Omental fat pad (tissue), 4 donors: Measurements from ENCODE around the gene SUPT3H. TPM values are rescaled to one million over a fixed set of nuclear protein-coding genes. Genes with fewer than 3 reads are reported as not detected.

Experiments
- ATAC-seq: fragments of 150-250 bp; one replicate; pipeline ENCODE4 v1.9.1; 2016; ENCODE audit warnings: mild to moderate bottlenecking, moderate library complexity; ENCODE audit not compliant: low FRiP score
- DNase-seq: peaks from one replicate; pipeline ENCODE4 v3.0.0-alpha.2; 2019; ENCODE audit warnings: low spot score
- CTCF ChIP-seq, 3 donors: fragments of 450-650 bp; IDR thresholded peaks; one replicate each; pipeline ENCODE4 v1.5.1; 2016 to 2017; ENCODE audit warnings: antibody characterized with exemption in 3 of 3, mild to moderate bottlenecking in 3 of 3, moderate library complexity in 2 of 3
- total RNA-seq, 4 donors: library from RNA; depleted of rRNA; stranded (reverse); fragments of >200 nt; gene quantifications; one replicate each; pipeline ENCODE4 v1.1.0, GENCODE V29; 2016

Gene SUPT3H
- total RNA-seq, 4 donors from 2014 or later, result 2.2 to 8.4 (median 5.2) TPM

DNA sequence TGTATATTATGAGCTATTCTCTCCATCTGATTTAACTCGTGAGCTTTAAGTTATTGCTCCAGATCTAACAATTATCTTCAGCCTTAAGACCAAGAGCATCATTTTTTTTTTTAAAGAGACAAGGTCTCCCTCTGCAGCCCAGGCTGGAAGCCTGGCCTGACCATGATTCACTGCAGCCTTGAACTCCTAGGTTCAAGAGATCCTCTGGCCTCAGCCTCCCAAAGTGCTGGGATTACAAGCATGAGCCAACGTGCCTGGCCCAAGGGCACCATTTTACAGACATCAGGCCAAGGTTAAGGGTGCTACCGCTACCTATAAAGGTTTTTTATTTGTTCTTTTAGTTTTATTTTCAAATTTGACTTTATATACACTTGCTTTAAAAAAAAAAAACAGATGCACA is 2.3 kb downstream of the SUPT3H start:
- no peak for TF ChIP-seq CTCF (IDR thresholded peaks at IDR 0.05)
- ATAC-seq (no peak), DNase-seq (no peak)

- ATAC-seq (no peak), DNase-seq (no peak)
- no peak for TF ChIP-seq CTCF (IDR thresholded peaks at IDR 0.05)
Observed at GRCh38 chr6:45371924-45372573, 5.7 kb downstream of the SUPT3H start.

DNA sequence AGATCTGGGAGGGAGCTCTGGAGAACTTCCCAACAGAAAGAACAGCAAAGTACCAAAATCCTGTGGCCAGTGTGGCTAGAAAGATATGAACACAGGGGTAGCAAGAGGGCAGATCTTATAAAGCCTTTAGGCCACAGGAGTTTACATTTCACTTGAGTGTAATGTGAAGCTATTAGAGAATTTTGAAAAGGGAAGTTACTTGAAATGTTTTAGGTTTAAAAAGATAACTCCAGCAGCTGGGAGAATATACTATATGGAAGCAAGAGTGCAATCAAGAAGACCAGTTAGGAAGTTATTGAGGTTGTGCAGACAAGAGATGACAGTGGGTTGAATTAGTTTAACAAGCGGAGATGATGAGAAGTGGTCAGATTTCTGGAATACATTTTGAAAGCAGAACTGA is 7.9 kb downstream of the SUPT3H start:
- no peak for TF ChIP-seq CTCF (IDR thresholded peaks at IDR 0.05)
- no peak for ATAC-seq
- no peak for DNase-seq

- no peak for TF ChIP-seq CTCF (IDR thresholded peaks at IDR 0.05)
- no peak for DNase-seq
- no peak for ATAC-seq
Observed at GRCh38 chr6:45367999-45368398, 9.7 kb downstream of the SUPT3H start.

DNA sequence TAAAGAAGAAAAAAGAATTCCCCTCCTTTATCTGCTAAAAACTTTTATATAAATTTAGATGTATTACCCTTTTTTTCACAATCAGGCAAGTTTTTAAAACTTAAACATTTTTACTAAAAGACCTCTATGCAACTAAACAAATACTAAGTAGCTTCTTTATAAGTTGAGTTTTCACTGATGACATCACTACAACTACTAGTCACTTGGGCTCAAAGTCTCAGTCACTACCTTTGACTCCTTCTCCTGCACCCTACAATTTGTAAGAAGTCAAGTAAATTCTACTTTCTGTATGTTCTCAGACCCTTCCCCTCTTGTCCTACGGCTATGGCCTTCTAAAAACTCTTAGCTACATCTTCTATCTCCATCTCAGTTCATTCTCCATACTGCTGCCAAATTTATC is 11.2 kb downstream of the SUPT3H start:
- no peak for ATAC-seq
- no peak for DNase-seq
- no peak for TF ChIP-seq CTCF (IDR thresholded peaks at IDR 0.05)

- ATAC-seq (no peak), DNase-seq (no peak)
- TF ChIP-seq CTCF (IDR thresholded peaks at IDR 0.05), result no peak
Observed at GRCh38 chr6:45365036-45365435, 12.7 kb downstream of the SUPT3H start.

GRCh38 chr6:45364466-45364865 is 13.3 kb downstream of the SUPT3H start:
- no peak for TF ChIP-seq CTCF (IDR thresholded peaks at IDR 0.05)
- DNase-seq (no peak), ATAC-seq (no peak)
